Progenitor cell of endocrine pancreas (in vitro differentiated cells): Measurements from ENCODE around the gene LONP1. TPM values are rescaled to one million over a fixed set of nuclear protein-coding genes. Genes with fewer than 3 reads are reported as not detected.

Experiments
- DNase-seq: peaks from one replicate; pipeline ENCODE4 v3.0.0; 2021; ENCODE audit warnings: low spot score; ENCODE audit not compliant: unreplicated experiment
- H3K27ac Mint-ChIP-seq: 2 replicates; pipeline ENCODE4 v1.8.0; 2021; ENCODE audit warnings: mild to moderate bottlenecking, moderate library complexity, mixed read lengths
- H3K27me3 Mint-ChIP-seq: 2 replicates; pipeline ENCODE4 v1.8.0; 2021; ENCODE audit warnings: mixed read lengths
- H3K36me3 Mint-ChIP-seq: 2 replicates; pipeline ENCODE4 v1.8.0; 2022; ENCODE audit warnings: mixed read lengths; ENCODE audit not compliant: insufficient read depth
- H3K4me1 Mint-ChIP-seq: 2 replicates; pipeline ENCODE4 v1.8.0; 2021; ENCODE audit warnings: low read depth, mixed read lengths
- H3K4me3 Mint-ChIP-seq: 2 replicates; pipeline ENCODE4 v1.8.0; 2021; ENCODE audit warnings: low read depth, mild to moderate bottlenecking, moderate library complexity, mixed read lengths
- H3K9me3 Mint-ChIP-seq: 2 replicates; pipeline ENCODE4 v1.8.0; 2021; ENCODE audit warnings: low read depth, mixed read lengths
- total RNA-seq: library from RNA; stranded (reverse); gene quantifications from 2 replicates; pipeline ENCODE4 v1.2.1, GENCODE V29; 2021
- TF ChIP-seq, protein P1 (sequence below): fragments of 200-600 bp; sonication (generic); IDR thresholded peaks from one replicate; pipeline ENCODE4 v1.5.0; 2021; ENCODE audit warnings: antibody characterized with exemption, mild to moderate bottlenecking; ENCODE audit not compliant: unreplicated experiment

Gene LONP1
- total RNA-seq, 1 donor from 2014 or later, result 56.1 TPM

GRCh38 chr19:5672708-5673459, 47.1 kb downstream of the LONP1 start:
- no peaks in the 10 kb centered on the region for H3K4me1 Mint-ChIP-seq
- peaks cover 19% of the 10 kb centered on the region for H3K36me3 Mint-ChIP-seq
- no peaks in the 10 kb centered on the region for H3K27me3 Mint-ChIP-seq
- TF ChIP-seq, protein P1, sequence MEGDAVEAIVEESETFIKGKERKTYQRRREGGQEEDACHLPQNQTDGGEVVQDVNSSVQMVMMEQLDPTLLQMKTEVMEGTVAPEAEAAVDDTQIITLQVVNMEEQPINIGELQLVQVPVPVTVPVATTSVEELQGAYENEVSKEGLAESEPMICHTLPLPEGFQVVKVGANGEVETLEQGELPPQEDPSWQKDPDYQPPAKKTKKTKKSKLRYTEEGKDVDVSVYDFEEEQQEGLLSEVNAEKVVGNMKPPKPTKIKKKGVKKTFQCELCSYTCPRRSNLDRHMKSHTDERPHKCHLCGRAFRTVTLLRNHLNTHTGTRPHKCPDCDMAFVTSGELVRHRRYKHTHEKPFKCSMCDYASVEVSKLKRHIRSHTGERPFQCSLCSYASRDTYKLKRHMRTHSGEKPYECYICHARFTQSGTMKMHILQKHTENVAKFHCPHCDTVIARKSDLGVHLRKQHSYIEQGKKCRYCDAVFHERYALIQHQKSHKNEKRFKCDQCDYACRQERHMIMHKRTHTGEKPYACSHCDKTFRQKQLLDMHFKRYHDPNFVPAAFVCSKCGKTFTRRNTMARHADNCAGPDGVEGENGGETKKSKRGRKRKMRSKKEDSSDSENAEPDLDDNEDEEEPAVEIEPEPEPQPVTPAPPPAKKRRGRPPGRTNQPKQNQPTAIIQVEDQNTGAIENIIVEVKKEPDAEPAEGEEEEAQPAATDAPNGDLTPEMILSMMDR, result no peak
- DNase-seq, result no peak
- no peaks in the 10 kb centered on the region for H3K9me3 Mint-ChIP-seq
- no peak overlapping the region for H3K27ac Mint-ChIP-seq
- H3K4me3 Mint-ChIP-seq, result no peak overlapping the region

DNA sequence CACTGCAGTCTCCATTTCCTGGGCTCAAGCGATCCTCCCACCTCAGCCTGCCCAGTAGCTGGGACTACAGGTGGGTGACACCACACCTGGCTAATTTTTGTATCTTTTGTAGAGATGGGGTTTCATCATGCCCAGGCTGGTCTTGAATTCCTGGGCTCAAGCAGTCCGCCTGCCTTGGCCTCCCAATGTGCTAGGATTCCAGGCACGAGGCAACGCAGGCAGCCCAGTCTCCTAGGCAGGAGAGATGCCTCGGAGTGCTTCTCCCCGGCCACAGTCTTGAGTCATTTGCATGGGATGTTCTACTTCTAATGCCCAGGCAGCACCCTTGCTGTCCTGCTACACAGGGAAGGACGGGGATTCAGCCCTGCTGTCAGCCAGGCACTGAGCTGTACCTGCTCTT, 48.3 kb downstream of the LONP1 start:
- Mint-ChIP-seq H3K4me1 (no peaks in the 10 kb centered on the region), H3K36me3 (peaks cover 22% of the 10 kb centered on the region), H3K27ac (no peak overlapping the region), H3K27me3 (no peaks in the 10 kb centered on the region), H3K9me3 (no peaks in the 10 kb centered on the region), H3K4me3 (no peak overlapping the region)
- no peak for DNase-seq
- TF ChIP-seq, protein P1, result no peak

GRCh38 chr19:5669212-5669611, 50.7 kb downstream of the LONP1 start:
- no peaks in the 10 kb centered on the region for H3K27me3 Mint-ChIP-seq
- no peaks in the 10 kb centered on the region for H3K9me3 Mint-ChIP-seq
- H3K4me1 Mint-ChIP-seq, result no peaks in the 10 kb centered on the region
- H3K27ac Mint-ChIP-seq, result no peak overlapping the region
- peaks cover 35% of the 10 kb centered on the region for H3K36me3 Mint-ChIP-seq
- no peak overlapping the region for H3K4me3 Mint-ChIP-seq
- DNase-seq, result no peak
- TF ChIP-seq, protein P1, result no peak

DNA sequence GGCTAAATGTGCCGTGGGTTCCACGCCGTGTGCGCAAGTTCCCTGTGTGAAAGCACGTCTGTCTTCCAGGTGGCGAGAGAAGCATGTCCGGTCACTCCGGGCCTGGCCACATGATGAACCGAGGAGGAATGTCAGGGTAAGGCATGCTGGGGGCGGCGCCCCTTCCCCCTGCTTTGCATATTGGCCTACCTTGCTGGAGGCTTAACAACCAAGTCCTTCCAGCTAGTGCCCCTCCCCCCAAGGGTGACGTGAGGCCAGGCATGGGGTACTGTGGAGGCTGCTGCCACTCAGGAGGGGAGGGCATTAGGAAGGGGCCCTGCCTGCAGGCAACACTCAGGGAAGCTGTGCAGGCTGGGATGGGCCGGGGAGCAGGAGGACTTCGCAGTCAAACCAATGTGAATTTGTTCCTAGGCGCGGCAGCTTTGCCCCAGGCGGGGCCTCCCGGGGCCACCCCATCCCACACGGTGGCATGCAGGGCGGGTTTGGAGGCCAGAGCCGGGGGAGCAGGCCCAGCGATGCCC, 52.1 kb downstream of the LONP1 start:
- no peaks in the 10 kb centered on the region for H3K9me3 Mint-ChIP-seq
- TF ChIP-seq, protein P1, result no peak
- no peak for DNase-seq
- H3K36me3 Mint-ChIP-seq, result peaks cover 35% of the 10 kb centered on the region
- no peaks in the 10 kb centered on the region for H3K4me1 Mint-ChIP-seq
- H3K4me3 Mint-ChIP-seq, result no peak overlapping the region
- no peaks in the 10 kb centered on the region for H3K27me3 Mint-ChIP-seq
- no peak overlapping the region for H3K27ac Mint-ChIP-seq

DNA sequence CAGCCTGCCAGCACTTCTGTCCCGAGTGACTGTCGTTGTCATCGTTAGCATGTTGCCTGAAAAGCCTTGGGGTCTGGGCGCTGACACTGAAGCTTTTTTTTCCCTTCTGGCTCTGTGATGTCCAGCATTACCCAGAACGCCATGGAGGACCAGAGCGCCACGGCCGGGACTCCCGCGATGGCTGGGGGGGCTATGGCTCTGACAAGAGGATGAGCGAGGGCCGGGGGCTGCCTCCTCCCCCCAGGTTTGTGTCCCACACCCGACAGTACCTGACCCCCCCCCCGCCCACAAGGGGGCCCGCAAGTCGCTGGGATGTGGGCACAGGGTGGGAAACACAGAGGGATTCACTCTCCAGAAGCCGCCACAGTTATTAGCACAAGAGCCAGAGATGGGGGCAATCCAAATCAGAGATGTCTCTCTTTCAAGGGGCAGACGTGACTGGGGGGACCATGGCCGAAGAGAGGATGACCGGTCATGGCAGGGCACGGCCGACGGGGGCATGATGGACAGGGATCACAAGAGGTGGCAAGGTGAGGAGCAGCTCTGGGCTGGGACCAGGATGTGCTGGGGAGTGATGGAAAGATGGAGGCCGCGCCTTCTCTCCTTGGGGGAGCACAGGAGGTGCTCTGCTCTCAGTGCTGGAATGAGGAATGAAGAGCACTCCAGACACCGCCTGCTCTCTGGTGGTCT, 52.9 kb downstream of the LONP1 start:
- Mint-ChIP-seq H3K4me3 (no peak overlapping the region), H3K27ac (no peak overlapping the region), H3K27me3 (no peaks in the 10 kb centered on the region), H3K9me3 (no peaks in the 10 kb centered on the region), H3K4me1 (no peaks in the 10 kb centered on the region), H3K36me3 (peaks cover 33% of the 10 kb centered on the region)
- TF ChIP-seq, protein P1, result no peak
- no peak for DNase-seq
